PC-9 (cell line): ENCODE data around the gene DNALI1. TPM values are rescaled to one million over a fixed set of nuclear protein-coding genes. Genes with fewer than 3 reads are reported as not detected.

Experiments used
- BruUV-seq: library from RNA; stranded (reverse); fragments of 400-500 nt; replicated peaks from 2 replicates; lab custom pipeline; 2021; lab: Mats Ljungman, UMichigan
- CTCF ChIA-PET: fragments of 300-600 bp; sonication (Branson Sonifier 250); formaldehyde crosslinking; loops from one replicate; lab custom pipeline; 2022; ENCODE audit warnings: antibody characterized with exemption; lab: Charles Lee
- POLR2A ChIA-PET: fragments of 300-600 bp; sonication (Branson Sonifier 250); formaldehyde crosslinking; loops from one replicate; lab custom pipeline; 2022; ENCODE audit warnings: antibody characterized with exemption; ENCODE audit not compliant: unreplicated experiment; lab: Charles Lee
- DNase-seq, 2 experiments: peaks; one replicate each; pipeline versions ENCODE4 v3.0.0 to v3.0.0-alpha.2; 2015 to 2022; ENCODE audit warnings: mixed read lengths in 1 of 2
- H2AFZ ChIP-seq: fragments of 200-600 bp; sonication (generic); 2 replicates; pipeline ENCODE4 v1.8.1; 2017; ENCODE audit warnings: antibody characterized with exemption
- H3F3A ChIP-seq: fragments of 200-600 bp; sonication (generic); 2 replicates; pipeline ENCODE4 v1.8.1; 2017; ENCODE audit warnings: antibody characterized with exemption, mild to moderate bottlenecking, low read depth; ENCODE audit not compliant: insufficient read depth
- H3K27ac ChIP-seq: fragments of 200-600 bp; sonication (generic); 2 replicates; pipeline ENCODE4 v1.6.1; 2016; ENCODE audit warnings: mixed run types
- H3K27me3 ChIP-seq: fragments of 200-600 bp; sonication (generic); 2 replicates; pipeline ENCODE4 v1.6.1; 2016; ENCODE audit warnings: low read depth, mixed run types; ENCODE audit not compliant: insufficient read depth
- H3K36me3 ChIP-seq: fragments of 200-600 bp; sonication (generic); 2 replicates; pipeline ENCODE4 v1.6.1; 2016; ENCODE audit warnings: low read depth, mixed run types
- H3K4me1 ChIP-seq: fragments of 200-600 bp; sonication (generic); replicated peaks from 2 replicates; pipeline ENCODE4 v1.6.1; 2016; ENCODE audit warnings: mixed run types; ENCODE audit not compliant: insufficient read depth
- H3K4me2 ChIP-seq: fragments of 200-600 bp; sonication (generic); 2 replicates; pipeline ENCODE4 v1.6.1; 2017; ENCODE audit warnings: mixed run types
- H3K4me3 ChIP-seq: fragments of 200-600 bp; sonication (generic); 2 replicates; pipeline ENCODE4 v1.6.1; 2016; ENCODE audit warnings: mixed run types
- H3K79me2 ChIP-seq: fragments of 200-600 bp; sonication (generic); 2 replicates; pipeline ENCODE4 v1.6.1; 2017; ENCODE audit warnings: low read depth, mixed run types
- H3K9me2 ChIP-seq: fragments of 200-600 bp; sonication (generic); 2 replicates; pipeline ENCODE4 v1.8.1; 2017; ENCODE audit warnings: mild to moderate bottlenecking; ENCODE audit not compliant: insufficient read depth
- H3K9me3 ChIP-seq: fragments of 200-600 bp; sonication (generic); 2 replicates; pipeline ENCODE4 v1.8.1; 2016; ENCODE audit warnings: low read depth; ENCODE audit not compliant: insufficient read depth
- H4K20me1 ChIP-seq: fragments of 200-600 bp; sonication (generic); 2 replicates; pipeline ENCODE4 v1.8.1; 2017; ENCODE audit not compliant: insufficient read depth
- CTCF ChIP-seq: fragments of 200-600 bp; sonication (generic); conservative IDR thresholded peaks from 2 replicates; pipeline ENCODE4 v1.6.1; 2017; ENCODE audit warnings: mixed run types, antibody characterized with exemption, mild to moderate bottlenecking, moderate library complexity
- EZH2 ChIP-seq: fragments of 200-600 bp; sonication (generic); IDR thresholded peaks from 2 replicates; pipeline ENCODE4 v1.8.0; 2017; ENCODE audit warnings: antibody characterized with exemption, low read depth
- intact Hi-C: fragments of 100-400 bp; cut with micrococcal nuclease; formaldehyde crosslinking; loops from one replicate; pipeline ENCODE4 v1.10.0; 2022; ENCODE audit not compliant: unreplicated experiment
- total RNA-seq: library from RNA; stranded (reverse); gene quantifications from 2 replicates; pipeline ENCODE4 v1.2.3, GENCODE V29; 2021

The DNALI1 gene
- total RNA-seq, 1 experiment from 2014 or later, result not detected

DNA sequence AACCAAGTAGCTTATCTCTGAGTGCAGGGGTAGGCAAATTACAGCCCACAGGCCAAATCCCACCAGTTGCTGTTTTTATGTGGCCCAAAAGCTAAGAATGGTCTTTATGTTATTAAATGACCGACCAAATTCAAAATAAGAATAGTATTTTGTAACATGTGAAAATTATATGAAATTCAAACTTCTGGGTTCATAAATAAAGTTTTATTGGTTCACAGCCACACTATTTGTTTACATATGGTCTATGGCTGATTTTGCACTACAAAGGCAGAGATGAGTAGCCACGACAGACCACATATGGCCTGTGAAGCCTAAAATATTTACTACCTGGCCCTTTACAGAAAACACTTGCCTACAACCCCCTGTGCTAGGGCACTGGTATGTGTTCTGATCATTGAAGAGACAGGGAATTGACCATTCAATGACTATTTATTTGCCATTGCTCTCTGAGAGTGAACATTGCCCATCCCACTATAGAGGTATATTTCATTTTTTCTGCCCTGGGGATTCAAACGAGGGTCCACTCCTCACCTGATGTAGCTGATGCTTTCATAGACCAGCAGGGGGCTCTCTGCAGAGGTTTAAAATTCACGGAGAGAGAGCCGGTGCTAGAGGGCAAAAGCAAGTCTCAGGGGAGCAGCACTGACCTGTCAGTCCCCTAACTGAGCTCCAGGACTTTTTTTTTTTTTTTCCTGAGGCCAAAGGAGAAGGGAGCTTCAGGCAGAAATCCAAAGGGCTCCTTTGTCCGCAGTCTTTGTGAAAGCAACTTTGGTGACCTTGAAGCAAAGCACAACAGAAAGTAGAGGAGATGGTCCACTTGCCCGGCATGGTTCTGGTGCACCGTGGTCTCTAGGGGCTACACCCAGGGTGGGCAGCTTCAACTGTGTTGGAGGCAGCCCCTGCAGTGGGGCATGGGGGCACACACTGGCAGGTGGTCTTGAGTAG, 46.3 kb downstream of the DNALI1 start:
- Histone ChIP-seq H3K27ac (no peak overlapping the region), H3K4me1 (no peaks in the 10 kb centered on the region), H3K36me3 (no peaks in the 10 kb centered on the region), H3K4me3 (no peak overlapping the region), H3F3A (no peaks in the 10 kb centered on the region), H3K9me3 (no peaks in the 10 kb centered on the region), H3K9me2 (no peaks in the 10 kb centered on the region), H3K4me2 (no peak overlapping the region), H2AFZ (no peak overlapping the region), H4K20me1 (no peaks in the 10 kb centered on the region), H3K27me3 (peaks cover 48% of the 10 kb centered on the region), H3K79me2 (no peaks in the 10 kb centered on the region)
- intact Hi-C loops, result loop anchor here (1.0 kb wide), 1 partner anchor 79 kb away; no protein-coding TSS in a partner anchor
- TF ChIP-seq EZH2 (no peak), CTCF (peak; percentile 81)
- DNase-seq, result peak; percentile 24 to 31
- POLR2A ChIA-PET, result no interaction called here
- CTCF ChIA-PET, result interaction anchor here (0.6 to 0.7 kb wide), 4 partner anchors 52 to 144 kb away, joined by 3 to 6 read pairs (median 3); no protein-coding TSS in a partner anchor
- no TSS peak for BruUV-seq

DNA sequence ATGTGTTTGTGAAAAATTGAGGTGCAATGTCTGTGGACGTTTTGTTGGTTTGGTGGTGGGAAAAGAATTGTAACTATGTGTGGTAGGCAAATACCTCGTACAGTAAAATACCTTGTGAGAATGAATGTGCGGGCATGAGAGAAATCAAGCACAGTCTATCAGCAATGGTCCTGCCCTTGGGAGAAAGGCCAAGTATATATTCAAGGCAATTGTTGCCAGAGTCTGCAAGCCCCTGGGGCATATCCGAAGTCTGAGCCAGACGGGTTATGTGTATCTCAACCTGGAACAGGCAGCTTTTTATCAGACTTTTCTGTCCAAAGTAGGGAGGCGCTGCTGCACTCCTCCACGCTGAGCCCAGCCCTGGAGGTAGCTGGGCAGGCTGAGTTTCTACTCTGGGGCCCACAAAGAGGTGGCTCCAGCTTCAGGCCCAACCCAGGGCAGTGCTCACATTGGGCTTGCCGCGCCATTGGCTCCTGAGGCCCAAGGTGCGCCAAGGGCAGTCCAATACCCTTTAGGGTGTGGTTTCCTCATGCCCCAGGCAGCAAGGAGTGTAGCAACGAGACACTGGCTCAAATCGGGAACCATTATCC, 48.4 kb downstream of the DNALI1 start:
- TF ChIP-seq EZH2, result no peak

DNA sequence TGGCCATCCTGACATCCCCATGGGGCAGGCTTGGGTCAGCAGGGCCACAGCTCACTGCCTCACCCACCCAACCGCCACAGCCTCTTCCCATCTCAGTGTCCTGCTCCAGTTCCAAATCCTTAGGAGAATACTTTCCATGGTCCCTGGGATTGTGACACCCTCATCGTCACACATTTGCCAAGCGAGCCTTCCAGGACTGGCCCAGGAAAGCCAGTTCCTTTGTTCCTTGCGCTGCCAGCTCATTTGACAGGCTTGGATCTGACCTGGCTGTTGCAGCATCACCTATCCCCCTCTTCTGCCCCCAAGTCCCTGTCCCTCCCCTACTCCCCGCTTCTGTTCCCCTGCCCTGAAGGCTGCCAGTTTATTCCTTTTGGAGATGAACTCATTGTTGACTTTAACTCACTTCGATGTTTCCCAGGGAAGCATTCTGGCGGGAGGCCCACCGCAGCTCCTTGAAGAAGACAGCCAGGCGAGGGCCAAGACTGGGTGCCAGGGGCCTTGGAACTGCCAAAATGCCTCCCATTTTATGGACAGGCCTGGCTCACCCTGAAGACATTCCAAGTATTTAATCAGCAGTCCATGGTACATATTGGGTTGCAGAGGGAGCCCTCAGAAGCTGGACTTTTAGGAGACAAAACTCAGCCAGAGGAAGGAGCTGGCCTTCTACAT, 49.2 kb downstream of the DNALI1 start:
- Histone ChIP-seq H2AFZ (no peak overlapping the region), H3K27me3 (peaks cover 72% of the 10 kb centered on the region), H3K79me2 (no peaks in the 10 kb centered on the region), H3K27ac (no peak overlapping the region), H3K36me3 (no peaks in the 10 kb centered on the region), H3K4me1 (no peaks in the 10 kb centered on the region), H3K4me3 (no peak overlapping the region), H3F3A (no peaks in the 10 kb centered on the region), H3K4me2 (no peak overlapping the region), H3K9me3 (no peaks in the 10 kb centered on the region), H4K20me1 (no peaks in the 10 kb centered on the region), H3K9me2 (no peaks in the 10 kb centered on the region)
- no TSS peak for BruUV-seq
- TF ChIP-seq EZH2 (no peak), CTCF (no peak)
- ChIA-PET POLR2A (no interaction called here), CTCF (no interaction called here)
- intact Hi-C loops, result no loop called here
- no peak for DNase-seq

More for the DNA sequence above, 48.4 kb downstream of the DNALI1 start:
- intact Hi-C loops, result no loop called here
- Histone ChIP-seq H3K9me3 (no peaks in the 10 kb centered on the region), H3K4me2 (no peak overlapping the region), H3K79me2 (no peaks in the 10 kb centered on the region), H3K27me3 (peaks cover 69% of the 10 kb centered on the region), H2AFZ (no peak overlapping the region), H4K20me1 (no peaks in the 10 kb centered on the region), H3F3A (no peaks in the 10 kb centered on the region), H3K36me3 (no peaks in the 10 kb centered on the region), H3K4me1 (no peaks in the 10 kb centered on the region), H3K27ac (no peak overlapping the region), H3K4me3 (no peak overlapping the region), H3K9me2 (no peaks in the 10 kb centered on the region)
- no TSS peak for BruUV-seq
- DNase-seq, result no peak
- POLR2A ChIA-PET, result no interaction called here
- CTCF ChIA-PET, result no interaction called here
